AG04449 (cell line): ENCODE results near the gene CMTM1.

Source experiments
- CTCF ChIA-PET: fragments of 350-600 bp; formaldehyde crosslinking; extraction: SDS; loops from one replicate; lab custom pipeline; 2021; ENCODE audit warnings: antibody characterized with exemption; lab: Yijun Ruan, JAX
- POLR2A ChIA-PET: fragments of 400-600, 350-600 bp; formaldehyde crosslinking; extraction: SDS; loops from one replicate; lab custom pipeline; 2020; ENCODE audit warnings: antibody characterized with exemption, inconsistent platforms; lab: Yijun Ruan, JAX
- DNase-seq: peaks from one replicate; pipeline ENCODE4 v3.0.0-alpha.2; 2010; ENCODE audit warnings: low read depth, low spot score
- H3K4me3 ChIP-seq: 2 replicates; pipeline ENCODE4 v1.5.1; 2011; ENCODE audit warnings: low read depth, mild to moderate bottlenecking, control low read depth, low read length
- CTCF ChIP-seq: IDR thresholded peaks from one replicate; pipeline ENCODE4 v1.5.1; 2011; ENCODE audit warnings: mild to moderate bottlenecking, moderate library complexity, low read length, control low read depth, inconsistent platforms; ENCODE audit not compliant: insufficient read depth; ENCODE audit errors: missing control alignments

CMTM1 gene

GRCh38 chr16:66580605-66581209 lies 14.5 kb downstream of the CMTM1 start:
- CTCF ChIA-PET, result interaction anchor here (1.0 to 3.8 kb wide), 7 partner anchors 10 to 181 kb away, joined by 3 to 21 read pairs (median 3); no protein-coding TSS in a partner anchor
- TF ChIP-seq CTCF, result peak; percentile 32
- DNase-seq, result peak; percentile 58
- H3K4me3 ChIP-seq, result no peak overlapping the region
- POLR2A ChIA-PET, result interaction anchor here (1.3 kb wide), 1 partner anchor 11 kb away, joined by 4 read pairs; no protein-coding TSS in a partner anchor

DNA sequence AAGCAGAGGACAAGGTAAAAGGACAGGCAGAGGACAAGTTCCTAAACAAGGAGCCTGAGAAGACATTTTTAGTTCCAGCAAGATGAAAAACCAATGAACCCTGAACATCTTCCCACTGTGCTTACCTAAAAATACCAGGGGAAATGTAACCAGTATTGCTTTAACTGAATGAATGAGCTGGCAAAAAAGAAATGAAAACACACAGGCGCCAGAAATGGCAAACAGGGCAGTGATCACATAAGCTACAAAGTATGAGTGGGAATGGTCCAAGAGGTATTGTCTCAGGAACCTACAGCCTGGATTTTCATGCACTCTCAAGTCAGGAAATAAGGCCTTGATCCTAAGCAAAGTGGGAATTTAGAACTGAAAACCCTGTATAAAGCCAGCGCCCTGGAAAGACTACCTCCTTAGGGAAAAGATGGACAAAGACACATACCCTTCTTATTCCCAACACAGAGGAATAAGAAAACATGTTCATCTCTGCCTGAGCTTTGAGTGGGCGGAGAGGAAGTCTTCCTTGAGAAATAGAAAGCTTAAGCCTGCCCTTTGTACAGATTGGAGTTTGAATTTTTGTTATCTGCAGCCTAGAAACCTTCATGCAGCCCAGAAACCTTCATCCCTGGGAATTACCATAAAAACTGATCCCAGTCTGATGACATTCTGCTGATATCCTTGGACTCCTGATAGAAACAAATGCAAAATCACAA lies 15.2 kb downstream of the CMTM1 start:
- TF ChIP-seq CTCF, result no peak
- ChIA-PET CTCF (interaction anchor here (0.8 to 3.8 kb wide), 9 partner anchors 11 to 181 kb away, joined by 3 to 21 read pairs (median 4); no protein-coding TSS in a partner anchor), POLR2A (no interaction called here)
- H3K4me3 ChIP-seq, result no peak overlapping the region
- DNase-seq, result no peak

- CTCF ChIA-PET, result interaction anchor here (0.9 to 1.2 kb wide), 3 partner anchors 9 to 22 kb away, joined by 3 read pairs; no protein-coding TSS in a partner anchor
- no peak for TF ChIP-seq CTCF
- no peak for DNase-seq
- POLR2A ChIA-PET, result no interaction called here
- no peak overlapping the region for H3K4me3 ChIP-seq
Observed at GRCh38 chr16:66585481-66586239, 19.4 kb downstream of the CMTM1 start.

DNA sequence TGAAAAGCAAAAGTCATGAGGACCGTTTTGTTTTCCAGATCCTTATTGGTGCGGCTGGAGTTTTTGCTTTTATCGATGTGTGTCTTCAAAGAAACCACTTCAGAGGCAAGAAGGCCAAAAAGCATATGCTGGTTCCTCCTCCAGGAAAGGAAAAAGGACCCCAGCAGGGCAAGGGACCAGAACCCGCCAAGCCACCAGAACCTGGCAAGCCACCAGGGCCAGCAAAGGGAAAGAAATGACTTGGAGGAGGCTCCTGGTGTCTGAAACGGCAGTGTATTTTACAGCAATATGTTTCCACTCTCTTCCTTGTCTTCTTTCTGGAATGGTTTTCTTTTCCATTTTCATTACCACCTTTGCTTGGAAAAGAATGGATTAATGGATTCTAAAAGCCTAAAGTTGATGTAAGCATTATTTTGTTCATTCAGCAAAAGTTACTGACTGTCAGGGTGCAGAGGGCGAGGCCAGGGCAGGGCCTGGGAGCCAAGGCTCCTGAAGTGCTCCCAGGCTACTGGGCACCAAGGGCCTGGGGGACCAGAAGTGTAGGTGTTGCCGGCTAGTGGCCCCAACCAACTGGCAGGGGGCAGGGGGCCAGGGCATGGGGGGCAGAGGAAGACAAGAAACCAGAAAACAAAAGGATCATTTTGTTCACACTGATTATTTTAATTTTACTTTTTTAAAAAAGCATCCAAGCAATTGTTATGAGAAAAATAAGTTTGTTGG lies 21.8 kb downstream of the CMTM1 start:
- TF ChIP-seq CTCF, result no peak
- CTCF ChIA-PET, result no interaction called here
- H3K4me3 ChIP-seq, result no peak overlapping the region
- DNase-seq, result no peak
- POLR2A ChIA-PET, result no interaction called here

DNA sequence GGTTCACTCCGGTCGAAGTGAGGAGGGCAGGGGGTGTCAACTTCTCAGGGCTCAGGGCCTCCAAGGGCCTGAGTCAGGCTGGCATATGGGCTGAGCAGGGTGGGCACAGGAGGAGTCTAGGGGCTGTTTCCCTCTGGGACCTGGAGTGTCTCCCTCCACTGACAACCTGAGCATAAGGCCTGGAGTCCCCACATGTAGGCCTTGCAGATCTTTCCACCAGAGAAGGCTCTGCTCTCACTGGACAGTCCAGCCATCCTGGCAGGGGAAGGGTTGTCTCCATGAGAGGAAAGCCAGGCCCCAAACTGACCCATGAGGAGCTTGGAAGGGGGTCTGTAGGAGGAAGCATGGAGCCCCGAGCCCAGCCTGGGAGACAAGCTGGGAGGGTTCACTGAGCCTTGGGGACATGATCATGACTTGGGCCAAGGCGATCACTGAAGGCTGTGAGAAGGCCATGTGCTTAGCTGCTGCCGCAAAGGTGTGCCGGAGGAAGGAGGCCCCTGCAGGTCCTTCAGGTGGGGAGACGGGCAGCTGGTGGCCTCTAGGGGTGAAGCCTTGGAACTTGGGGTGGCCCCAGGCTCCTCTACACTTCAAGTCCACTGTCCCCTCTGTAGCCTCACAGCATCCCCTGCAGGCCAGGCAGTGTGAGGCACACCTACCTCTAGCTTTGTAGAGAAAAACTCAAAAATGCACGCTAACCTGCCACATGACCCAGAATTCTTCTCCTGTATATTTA lies 22.9 kb downstream of the CMTM1 start:
- DNase-seq, result no peak
- POLR2A ChIA-PET, result no interaction called here
- CTCF ChIA-PET, result interaction anchor here (0.8 to 2.7 kb wide), 4 partner anchors 15 to 183 kb away, joined by 3 to 10 read pairs (median 4); partner anchors contain the start of gene CMTM3

More for the DNA sequence above, 22.9 kb downstream of the CMTM1 start:
- H3K4me3 ChIP-seq, result no peak overlapping the region
- TF ChIP-seq CTCF, result peak; percentile 46
